BE2C (cell line): ENCODE measurements around the gene ATXN7L1.
A peak's percentile ranks its signal among the peaks of the same experiment; 100 is the strongest.

Source experiments
- DNase-seq: peaks from one replicate; pipeline ENCODE4 v3.0.0-alpha.2; 2020
- H3K27me3 ChIP-seq: fragments of 250-450 bp; sonication (Bioruptor Pico); 2 replicates; pipeline ENCODE4 v1.5.1; 2020; ENCODE audit warnings: mild to moderate bottlenecking
- H3K36me3 ChIP-seq: fragments of 250-450 bp; sonication (Bioruptor Pico); 2 replicates; pipeline ENCODE4 v1.5.1; 2020; ENCODE audit warnings: mild to moderate bottlenecking
- H3K4me1 ChIP-seq: fragments of 250-450 bp; sonication (Bioruptor Pico); 2 replicates; pipeline ENCODE4 v1.5.1; 2020
- H3K4me3 ChIP-seq: 2 replicates; pipeline ENCODE4 v1.5.1; 2011; ENCODE audit warnings: low read depth, low read length
- H3K9me3 ChIP-seq: fragments of 250-450 bp; sonication (Bioruptor Pico); 2 replicates; pipeline ENCODE4 v1.5.1; 2020
- CTCF ChIP-seq: IDR thresholded peaks from 2 replicates; pipeline ENCODE4 v1.5.1; 2012; ENCODE audit warnings: mild to moderate bottlenecking, low read depth, low read length

Gene ATXN7L1

GRCh38 chr7:105652359-105652993 lies 223.9 kb downstream of the ATXN7L1 start:
- peaks cover 17% of the 10 kb centered on the region for H3K4me1 ChIP-seq
- DNase-seq, result peak; percentile 88
- TF ChIP-seq CTCF, result peak; percentile 93
- H3K4me3 ChIP-seq, result no peak overlapping the region
- H3K27me3 ChIP-seq, result no peaks in the 10 kb centered on the region
- H3K36me3 ChIP-seq, result no peaks in the 10 kb centered on the region
- no peaks in the 10 kb centered on the region for H3K9me3 ChIP-seq

- H3K4me3 ChIP-seq, result no peak overlapping the region
- TF ChIP-seq CTCF, result no peak
- H3K36me3 ChIP-seq, result no peaks in the 10 kb centered on the region
- no peaks in the 10 kb centered on the region for H3K9me3 ChIP-seq
- H3K4me1 ChIP-seq, result peaks cover 17% of the 10 kb centered on the region
- DNase-seq, result no peak
- no peaks in the 10 kb centered on the region for H3K27me3 ChIP-seq
Observed at GRCh38 chr7:105651798-105652197, 224.6 kb downstream of the ATXN7L1 start.

- Histone ChIP-seq H3K36me3 (no peaks in the 10 kb centered on the region), H3K27me3 (no peaks in the 10 kb centered on the region), H3K4me3 (no peak overlapping the region), H3K9me3 (no peaks in the 10 kb centered on the region), H3K4me1 (peaks cover 13% of the 10 kb centered on the region)
- TF ChIP-seq CTCF, result no peak
- no peak for DNase-seq
Observed at GRCh38 chr7:105650382-105650970, 225.9 kb downstream of the ATXN7L1 start.

GRCh38 chr7:105649727-105650381 lies 226.5 kb downstream of the ATXN7L1 start:
- TF ChIP-seq CTCF, result no peak
- Histone ChIP-seq H3K9me3 (no peaks in the 10 kb centered on the region), H3K27me3 (no peaks in the 10 kb centered on the region), H3K36me3 (no peaks in the 10 kb centered on the region), H3K4me1 (peaks cover 9% of the 10 kb centered on the region), H3K4me3 (no peak overlapping the region)
- no peak for DNase-seq

GRCh38 chr7:105648561-105649401 lies 227.6 kb downstream of the ATXN7L1 start:
- Histone ChIP-seq H3K27me3 (no peaks in the 10 kb centered on the region), H3K4me1 (peaks cover 12% of the 10 kb centered on the region), H3K4me3 (no peak overlapping the region), H3K9me3 (no peaks in the 10 kb centered on the region), H3K36me3 (no peaks in the 10 kb centered on the region)
- TF ChIP-seq CTCF, result no peak
- peak; percentile 33 for DNase-seq
